NCI-H1694 treated with DMSO at 0.1 percent for 48 hours (cell line): ENCODE results near the gene GET4.

ENCODE experiments used
- DNase-seq: peaks from one replicate; lab custom pipeline; 2025; lab: John Stamatoyannopoulos, UW

GET4 gene

DNA sequence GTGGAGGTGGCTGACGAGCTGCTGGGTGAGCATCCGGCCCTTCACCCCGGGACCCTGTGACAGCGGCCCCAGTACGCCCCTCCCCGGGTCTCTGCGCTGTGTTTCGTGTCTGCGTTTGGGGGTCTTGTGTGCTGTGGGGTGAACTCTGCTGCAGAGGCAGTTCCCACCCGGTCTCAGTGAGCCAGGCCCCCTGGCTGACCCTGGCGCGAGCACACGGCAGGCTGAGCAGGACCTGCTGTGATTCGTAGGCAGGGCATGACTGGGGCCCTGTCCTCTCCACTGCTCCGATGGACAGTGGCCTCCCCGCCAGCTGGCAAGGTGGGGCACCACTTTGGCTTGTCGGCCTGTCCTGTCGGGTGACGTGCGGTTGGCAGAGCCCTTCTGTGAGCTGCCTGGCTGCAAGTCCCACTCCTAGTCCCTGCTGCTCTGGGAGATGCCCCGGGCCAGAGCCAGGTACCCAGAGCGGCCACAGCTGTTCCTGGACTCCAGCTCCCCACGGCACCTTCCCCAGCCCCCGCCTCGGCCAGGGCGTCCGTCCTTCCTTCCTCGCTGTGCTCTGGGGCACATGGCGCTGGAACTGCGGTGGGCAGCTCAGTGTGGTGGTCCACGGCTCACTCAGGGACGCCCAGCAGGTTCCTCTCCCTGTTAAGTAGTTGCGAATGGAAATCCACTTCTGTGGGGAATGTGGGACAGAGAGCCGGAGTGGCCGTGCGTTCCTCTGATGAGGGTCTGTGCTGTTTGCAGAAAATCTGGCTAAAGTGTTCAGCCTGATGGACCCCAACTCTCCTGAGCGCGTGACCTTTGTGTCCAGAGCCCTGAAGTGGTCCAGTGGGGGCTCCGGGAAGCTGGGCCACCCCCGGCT, 10.5 kb downstream of the GET4 start:
- no peak for DNase-seq

DNA sequence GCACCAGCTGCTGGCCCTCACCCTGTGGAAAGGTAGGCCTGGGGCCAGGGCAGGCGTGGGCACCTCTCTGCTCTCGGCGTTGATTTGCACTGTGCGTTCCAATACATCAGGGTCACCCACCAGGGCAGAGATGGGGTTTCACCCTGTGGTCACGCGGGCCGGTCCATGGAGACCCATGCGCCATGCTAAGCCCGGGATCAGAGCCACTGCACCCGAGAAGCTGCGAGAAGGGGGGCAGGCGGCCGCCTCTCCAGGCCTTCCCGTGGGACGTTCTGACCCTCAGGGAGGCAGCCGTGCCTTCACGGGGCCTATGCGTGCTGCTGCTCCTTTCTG, 11.1 kb downstream of the GET4 start:
- DNase-seq, result no peak

DNA sequence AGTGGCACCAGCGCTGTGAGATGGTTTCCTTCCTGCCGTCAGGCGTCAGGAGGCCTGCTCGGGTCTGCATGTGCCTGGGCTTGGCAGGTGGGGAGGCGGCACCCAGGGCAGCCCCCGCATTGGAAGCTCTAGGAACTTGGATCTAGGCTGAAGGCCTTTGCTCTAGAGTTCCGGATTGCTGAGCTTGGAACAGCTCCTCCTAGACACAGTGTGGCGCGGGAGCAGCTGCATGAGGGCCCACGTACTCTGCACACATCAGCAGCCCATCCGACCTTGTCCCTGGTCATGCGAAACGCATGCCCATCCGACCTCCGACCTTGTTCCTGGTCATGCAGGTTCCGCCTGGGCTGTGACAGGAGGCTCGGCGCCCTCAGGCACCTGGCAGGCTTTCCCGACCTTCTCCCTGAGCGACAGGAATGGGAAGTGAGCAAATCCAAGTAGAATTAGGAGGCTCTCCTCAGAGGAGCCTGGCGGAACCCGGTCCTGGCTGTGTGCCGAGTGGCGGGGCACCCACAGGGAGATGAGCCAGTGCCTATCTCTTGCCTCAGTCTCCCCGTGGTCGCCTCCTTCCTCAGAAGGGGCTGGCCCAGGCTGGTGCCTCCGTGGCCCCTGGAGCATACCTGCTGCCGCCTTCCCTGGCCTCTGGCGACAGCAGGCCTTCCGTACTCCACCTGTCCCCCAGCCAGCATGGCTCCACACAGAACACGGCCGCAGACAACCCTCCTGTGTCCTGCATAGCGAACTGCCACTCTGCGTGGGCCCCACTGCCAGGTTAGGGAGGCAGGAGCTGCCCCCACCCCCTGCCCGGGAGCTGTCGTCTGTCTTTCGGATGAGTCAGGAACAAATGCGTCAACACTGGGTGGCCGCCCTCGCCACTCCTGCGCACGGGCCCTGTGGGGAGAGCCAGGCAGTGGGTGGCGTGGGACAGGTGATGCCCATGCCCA, 12.0 kb downstream of the GET4 start:
- DNase-seq, result no peak

DNA sequence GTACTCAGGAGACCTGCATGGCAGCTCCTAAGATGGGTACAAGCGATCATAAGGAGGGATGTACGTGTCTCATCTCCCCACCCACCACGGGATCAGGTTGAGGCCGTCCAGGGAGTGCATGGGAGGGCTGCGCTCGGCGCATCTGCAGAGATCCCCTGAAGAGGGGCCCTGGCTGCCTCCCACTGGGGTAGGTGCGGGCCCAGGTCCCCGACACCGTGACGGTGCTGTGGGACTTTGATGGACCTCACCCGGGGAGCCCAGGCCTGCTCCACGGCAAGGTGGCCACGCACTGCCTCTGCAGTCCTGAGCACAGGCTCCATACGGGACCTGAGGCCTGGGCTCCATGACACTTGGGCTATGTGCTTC, 12.7 kb downstream of the GET4 start:
- DNase-seq, result no peak

DNA sequence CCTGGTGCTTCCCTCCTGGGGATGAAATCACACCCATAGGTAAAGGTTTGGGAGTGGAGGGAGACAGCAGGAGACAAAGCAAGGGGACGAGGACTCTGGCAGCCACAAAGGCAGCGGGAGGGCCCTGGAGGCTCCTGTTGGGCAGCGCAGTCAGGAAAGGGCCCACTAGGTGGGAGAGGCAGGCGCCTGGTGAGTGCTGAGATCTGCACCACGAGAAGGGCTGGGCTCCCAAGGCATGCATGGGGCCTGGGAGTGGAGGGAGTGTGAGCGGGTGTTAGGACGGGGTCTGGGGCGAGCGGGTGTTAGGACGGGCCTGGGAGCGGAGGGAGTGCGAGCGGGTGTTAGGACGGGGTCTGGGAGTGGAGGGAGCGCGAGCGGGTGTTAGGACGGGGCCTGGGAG, 13.0 kb downstream of the GET4 start:
- no peak for DNase-seq

DNA sequence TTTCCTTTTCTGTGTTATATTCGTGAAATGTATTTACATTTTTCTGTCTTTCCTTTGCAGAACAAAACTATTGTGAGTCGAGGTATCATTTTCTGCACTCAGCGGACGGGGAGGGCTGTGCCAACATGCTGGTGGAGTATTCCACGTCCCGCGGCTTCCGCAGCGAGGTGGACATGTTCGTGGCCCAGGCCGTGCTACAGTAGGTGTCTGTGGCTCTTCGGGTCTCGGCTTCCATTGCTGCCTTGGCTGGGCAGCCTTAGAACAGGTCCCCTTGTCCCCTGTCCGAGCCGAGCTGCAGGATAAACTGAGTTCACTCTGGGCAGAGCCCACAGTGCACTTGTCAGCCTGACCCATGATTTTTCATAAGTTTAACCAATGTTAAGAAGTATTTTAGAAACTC, 14.5 kb downstream of the GET4 start:
- DNase-seq, result no peak

DNA sequence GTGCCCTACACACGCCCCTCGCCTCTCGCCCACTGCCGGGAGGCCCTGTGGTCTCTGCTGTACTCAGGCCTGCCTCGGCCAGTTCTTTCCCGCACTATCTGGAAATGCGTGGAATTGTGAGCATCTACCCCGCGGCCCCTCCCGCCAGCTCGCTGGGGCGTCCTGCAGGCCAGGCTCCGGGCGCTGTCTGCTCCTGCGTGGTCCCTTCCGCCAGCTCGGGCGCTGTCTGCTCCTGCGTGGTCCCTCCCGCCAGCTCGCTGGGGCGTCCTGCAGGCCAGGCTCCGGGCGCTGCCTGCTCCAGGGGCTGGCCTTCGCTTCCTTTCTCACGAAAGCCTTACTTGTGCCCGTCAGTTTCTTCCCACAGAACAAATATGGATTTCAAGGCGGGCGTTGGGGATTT, 14.9 kb downstream of the GET4 start:
- DNase-seq, result no peak

DNA sequence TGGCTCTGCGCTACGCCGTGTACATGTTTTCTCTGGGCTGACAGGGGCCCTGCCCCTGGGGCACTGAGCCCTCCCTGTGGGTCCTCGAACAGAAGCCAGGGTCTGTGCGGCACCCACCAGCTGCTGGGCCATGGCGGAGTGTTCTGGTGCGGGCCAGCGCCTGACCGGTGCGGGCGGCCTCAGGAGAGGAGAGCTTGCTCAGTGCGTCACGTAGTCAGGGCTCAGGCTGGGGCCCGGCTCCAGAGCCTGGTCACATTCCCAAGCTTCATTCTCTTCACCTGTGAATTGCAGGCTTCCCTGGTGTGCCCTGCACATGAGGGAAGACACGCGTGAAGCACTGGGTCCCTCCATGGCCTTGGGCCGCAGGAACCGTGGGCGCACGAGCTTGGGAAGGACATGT, 15.5 kb downstream of the GET4 start:
- no peak for DNase-seq

DNA sequence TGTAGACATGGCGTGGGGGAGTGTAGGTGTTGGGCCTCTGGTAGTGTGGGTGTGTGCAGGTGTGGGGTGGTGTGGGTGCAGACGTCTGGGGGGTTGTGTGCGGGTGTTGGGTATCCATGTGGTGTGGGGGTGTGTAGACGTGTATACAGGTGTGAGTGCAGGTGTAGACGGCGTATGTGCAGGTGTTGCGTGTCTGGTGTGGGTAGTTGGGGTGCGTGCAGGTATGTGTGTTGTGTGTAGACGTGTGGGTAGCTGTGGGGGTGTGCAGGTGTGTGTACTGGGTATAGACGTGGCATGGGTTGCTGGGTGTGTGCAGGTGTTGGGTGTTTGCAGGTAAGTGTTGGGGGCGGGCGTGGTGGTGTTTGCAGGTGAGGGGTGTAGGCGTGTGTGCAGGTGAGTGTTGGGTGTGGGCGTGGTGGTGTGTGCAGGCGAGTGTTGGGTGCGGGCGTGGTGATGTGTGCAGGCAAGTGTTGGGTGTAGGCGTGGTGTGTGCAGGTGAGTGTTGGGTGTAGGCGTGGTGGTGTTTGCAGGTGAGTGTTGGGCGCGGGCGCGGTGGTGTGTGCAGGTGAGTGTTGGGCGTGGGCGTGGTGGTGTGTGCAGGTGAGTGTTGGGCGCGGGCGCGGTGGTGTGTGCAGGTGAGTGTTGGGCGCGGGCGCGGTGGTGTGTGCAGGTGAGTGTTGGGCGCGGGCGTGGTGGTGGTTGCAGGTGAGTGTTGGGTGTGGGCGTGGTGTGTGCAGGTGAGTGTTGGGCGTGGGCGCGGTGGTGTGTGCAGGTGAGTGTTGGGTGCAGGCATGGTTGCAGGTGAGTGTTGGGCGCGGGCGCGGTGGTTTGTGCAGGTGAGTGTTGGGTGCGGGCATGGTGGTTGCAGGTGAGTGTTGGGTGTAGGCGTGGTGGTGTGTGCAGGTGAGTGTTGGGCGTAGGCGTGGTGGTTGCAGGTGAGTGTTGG, 16.6 kb downstream of the GET4 start:
- DNase-seq, result no peak

DNA sequence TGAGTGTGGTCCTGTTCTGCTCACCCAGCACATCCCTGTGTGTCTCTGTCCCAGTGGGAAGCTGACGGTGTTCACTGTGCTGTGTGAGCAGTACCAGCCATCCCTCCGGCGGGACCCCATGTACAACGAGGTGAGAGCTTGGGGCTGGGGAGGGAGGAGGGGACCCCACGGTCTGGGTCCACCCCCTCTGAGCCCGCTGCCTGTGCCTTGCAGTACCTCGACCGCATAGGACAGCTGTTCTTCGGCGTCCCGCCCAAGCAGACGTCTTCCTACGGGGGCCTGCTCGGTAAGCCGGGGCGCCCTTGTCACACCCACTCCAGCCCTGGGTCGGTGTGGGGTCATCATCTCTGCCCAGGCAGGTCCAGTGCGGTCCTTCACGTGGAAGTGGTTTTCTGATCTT, 17.3 kb downstream of the GET4 start:
- DNase-seq, result no peak

DNA sequence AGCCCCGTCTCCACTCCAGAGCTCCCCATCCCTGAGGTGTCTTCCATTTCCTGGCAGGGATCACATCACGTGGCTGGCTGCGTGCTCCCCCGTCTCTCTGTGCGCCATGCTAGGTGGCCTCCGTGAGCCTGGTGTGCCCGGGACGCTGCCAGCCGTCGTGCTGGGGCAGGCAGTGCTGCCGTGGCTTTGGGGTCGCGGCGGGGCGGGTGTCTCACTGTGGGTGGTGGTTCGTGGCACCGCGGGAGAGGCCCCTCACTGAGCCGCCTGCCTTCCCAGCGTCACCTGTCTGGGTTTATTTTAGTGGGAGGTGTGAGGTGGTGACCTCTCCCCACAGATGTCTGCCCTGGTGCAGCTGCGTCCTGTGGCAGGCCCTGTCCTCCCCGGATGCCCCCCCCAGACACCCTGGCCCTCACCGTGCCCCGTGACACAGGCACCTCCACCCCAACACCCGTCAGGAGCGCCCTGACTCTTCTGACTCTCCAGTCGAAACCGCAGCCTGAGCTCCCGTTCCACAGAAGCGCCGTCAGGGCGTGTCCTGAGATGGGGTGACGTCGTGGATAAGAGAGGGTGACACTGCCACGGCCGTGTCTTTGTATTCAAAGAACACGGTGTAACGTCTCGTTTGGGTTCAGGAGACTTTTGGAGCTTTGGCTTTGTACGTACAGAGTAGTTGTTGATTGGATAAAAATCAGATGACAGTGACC, 18.0 kb downstream of the GET4 start:
- DNase-seq, result no peak

DNA sequence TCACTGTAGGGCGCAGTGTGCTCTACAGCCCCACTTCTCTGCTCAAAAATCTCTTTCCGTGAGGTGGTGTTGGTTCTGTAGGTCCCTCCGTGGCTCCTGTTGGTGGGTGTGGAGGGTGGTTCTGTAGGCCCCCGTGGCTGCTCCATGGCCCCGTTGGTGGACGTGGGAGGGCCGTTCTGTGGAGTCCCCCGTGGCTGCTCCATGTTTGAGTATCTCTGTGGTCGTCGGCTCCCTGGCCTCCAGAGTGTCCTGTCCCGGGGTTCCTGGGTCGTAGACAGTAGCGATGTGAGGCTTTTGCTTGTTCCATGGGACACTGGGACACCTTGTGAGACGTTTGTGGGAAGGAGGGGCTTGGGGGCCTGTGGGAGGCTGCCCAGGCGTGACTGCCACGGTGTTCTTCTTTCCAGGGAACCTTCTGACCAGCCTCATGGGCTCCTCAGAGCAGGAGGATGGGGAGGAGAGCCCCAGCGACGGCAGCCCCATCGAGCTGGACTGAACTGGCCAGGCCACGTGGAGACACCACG, 18.6 kb downstream of the GET4 start:
- DNase-seq, result no peak

DNA sequence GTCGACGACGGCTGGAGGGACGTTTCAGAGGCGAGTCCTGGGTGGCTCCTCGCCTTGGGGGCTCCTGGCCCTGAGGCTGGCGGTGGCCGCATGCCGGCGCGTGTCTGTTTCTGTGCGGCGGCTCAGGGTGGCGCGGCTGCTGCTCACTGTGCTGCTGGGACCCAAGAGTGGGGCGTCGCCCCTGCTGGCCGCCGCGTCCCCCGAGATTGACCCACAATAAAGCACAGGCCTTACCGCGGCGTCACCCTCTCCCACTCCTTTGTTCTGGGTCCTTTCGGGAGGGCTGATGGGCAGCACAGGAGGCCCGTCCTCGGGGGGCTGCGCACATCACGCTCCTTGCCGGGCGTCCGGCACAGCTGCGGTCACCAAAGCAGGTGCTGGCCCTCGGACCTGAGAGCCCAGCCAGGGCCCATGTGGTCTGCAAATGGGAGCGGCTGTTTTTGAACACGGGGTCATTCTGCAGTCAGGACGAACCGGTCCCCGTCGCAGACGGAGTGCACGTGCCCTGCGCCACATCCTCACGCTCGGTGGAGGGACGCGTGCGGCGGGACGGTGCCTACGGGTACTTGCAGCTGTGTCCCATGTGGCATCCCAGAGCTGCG, 19.2 kb downstream of the GET4 start:
- no peak for DNase-seq

DNA sequence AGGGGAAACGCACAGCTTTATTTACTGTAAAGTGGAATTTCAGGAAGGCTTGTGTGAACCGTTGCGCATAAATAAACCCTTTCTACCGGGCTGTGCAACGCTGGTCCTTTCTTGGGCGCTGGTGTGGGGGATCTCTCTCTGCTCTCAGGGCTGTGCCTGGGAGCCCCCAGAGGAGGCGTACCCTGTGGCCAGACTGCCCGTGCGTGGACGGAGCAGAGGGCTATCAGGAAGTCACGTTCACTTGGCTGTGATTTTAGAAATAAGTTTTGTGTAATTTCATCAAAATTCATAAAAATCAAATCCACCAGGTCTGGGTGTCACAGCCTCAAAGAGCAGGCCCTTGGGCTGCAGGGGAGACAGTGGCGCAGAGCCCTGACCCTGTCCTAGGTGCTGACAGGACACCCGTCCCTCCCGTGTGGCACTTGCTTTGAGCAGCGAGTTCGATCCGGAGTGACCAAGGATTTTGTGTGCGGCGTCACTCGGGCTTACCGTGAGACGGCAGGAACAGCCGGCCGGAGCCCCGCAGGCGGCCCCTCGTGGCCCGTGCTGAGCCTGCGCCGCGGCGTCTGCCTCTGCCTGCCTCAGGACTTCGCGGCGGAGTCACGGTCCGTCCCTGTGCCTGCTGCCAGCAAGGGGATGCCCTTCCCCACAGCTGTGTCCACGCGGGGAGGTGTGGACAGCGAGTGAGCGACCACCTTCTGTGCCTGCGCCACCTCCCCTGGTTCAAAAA, 20.2 kb downstream of the GET4 start:
- no peak for DNase-seq

DNA sequence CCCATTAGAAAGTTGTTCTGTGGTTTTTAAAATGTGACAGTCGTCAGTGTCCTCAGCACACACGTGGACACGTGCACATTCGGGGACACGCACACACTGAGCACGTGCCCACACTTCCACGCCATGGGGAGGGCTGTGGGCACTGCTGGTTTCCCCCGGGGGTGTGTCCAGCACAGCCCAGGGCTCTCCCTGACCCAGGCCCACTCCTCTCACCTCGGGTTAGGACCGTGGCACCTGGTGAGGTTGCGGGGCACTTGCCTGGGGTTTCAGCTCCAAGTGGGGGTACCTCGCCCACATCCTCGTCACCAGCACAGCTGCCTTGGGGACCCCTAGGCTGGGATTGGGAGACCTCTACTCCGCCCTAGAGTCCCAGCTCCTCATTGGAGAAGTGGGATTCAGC, 20.7 kb downstream of the GET4 start:
- DNase-seq, result no peak

DNA sequence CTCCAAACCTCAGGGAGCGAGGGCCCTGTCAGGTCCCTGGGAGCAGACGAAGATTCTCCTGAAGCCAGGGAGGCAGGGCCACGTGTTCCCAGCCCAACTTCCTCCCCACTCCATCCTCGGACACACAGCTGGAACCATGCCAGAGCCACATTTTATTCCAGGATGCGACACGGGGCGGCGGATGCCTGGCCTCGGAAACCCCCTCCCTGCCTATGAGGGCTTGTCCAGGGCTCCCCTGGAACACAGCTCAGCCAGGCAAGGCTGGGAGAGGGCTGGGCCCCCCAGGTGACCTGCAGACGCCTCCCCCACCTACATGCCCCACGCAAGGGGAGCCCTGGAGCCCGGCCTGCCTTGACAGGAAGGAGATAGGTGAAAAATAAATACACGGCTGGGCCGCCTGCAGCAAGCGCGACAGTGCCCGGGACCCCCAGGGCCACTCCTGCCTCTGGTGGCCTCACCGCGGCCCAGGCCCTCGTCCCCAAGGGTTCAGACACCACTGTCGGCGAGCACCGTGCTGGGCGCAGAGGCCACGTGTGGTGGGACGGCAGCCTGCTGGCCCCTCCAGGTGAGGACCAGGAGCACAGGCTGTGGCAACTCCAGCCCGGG, 21.5 kb downstream of the GET4 start:
- no peak for DNase-seq

DNA sequence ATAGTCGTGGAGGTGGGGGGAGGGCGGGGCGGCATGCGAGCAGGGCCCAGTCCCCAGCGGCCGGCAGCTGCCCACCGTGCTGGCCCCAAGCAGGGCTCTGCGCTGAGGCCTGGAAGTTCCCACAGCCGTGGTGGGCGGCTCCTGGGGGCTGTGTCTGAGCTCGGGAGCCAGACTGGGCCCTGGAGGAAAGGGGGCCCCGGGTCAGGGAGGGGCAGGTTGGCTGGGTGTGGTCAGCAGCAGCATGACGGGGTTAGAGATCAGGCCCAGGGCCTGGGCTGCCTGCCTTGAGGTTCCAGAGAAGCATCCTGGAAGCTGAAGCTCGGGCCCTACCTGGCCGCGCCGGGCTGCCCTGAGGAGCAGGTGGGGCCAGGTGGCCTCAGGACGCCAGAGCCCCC, 22.1 kb downstream of the GET4 start:
- DNase-seq, result no peak

DNA sequence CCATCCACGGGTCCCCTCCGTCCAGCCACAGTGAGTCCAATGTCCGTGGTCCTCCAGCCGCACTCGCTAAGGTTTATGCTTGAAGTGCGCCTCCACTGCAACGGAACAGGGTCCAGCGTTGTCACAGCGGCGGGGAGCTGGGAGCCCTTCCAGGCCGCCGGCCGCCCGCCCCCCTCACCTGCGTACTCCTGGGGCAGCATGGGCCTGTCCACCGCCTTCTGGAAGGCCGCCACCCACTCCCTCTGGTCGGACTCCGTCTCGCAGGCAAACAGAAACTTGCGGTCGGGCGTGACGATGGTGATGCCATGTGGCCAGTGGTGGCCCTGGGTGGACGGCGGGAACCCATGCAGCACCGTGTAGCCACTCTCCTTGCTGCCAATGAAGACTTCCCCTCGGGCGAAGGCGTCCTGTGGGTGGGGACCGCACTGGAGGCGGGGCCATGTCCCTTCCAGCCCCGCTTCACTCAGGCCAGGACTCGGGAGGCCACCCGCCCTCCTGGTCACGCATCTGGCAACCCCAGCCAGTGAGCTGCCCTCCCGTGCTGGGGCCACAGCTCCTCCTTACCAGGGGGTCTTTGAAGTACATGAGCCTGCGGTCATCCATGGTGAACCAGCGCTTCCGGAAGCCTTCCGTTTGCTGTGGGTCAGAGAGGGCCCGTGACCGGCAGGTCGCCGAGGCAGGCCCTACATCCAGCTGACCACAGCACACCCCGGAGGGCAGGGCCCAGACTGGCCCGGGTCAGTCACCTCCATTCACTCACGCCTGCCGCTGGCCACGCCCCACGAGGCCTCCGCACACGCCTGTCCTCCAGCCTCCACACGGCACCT, 22.7 kb downstream of the GET4 start:
- no peak for DNase-seq

DNA sequence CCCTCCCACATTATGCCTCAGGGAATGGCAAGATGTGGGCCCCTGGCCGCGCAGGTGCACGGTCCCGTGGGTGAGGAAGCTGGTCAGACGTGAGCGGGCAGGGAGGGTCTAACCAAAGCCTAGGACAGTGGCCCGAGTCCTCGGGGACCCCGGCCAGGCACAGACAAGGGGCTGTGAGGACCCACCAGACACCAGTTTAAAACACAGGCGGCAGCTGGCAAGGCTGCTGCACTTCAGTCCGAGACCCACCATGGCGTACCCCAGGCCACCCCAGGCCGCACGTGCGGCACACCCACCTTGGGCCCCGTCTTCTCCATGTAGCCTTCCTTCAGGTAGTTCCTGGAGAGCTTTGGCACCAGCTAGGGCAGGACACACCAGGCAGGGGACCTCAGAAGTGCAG, 23.5 kb downstream of the GET4 start:
- no peak for DNase-seq
